GM18858 (cell line): ENCODE measurements around the gene SCN5A.

ENCODE experiments used
- ATAC-seq: cut with Tn5 transposase; IDR thresholded peaks from one replicate; pipeline ENCODE4 v1.9.1; 2021; ENCODE audit not compliant: unreplicated experiment

Gene SCN5A

GRCh38 chr3:38627956-38628355 is 21.5 kb downstream of the SCN5A start:
- ATAC-seq: no peak

DNA sequence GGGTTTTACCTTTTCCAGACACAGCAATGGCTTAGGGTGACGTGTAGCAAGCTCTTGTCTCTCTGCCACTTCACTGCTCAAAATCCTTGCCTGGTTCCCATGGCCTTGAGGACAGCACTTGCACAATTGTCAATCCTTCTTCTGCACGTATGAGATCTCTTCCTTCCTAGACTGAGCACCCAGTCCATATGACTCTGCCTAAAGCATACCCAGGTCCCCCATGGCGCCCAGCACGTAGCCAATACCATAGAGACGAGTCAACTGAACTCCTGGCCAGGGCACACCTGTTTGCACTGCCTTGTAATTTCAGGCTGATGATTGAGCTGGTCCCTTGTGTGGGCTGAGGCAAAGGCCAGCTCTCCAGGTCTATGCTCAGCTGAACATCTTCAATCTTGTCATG is 23.3 kb downstream of the SCN5A start:
- no peak for ATAC-seq

DNA sequence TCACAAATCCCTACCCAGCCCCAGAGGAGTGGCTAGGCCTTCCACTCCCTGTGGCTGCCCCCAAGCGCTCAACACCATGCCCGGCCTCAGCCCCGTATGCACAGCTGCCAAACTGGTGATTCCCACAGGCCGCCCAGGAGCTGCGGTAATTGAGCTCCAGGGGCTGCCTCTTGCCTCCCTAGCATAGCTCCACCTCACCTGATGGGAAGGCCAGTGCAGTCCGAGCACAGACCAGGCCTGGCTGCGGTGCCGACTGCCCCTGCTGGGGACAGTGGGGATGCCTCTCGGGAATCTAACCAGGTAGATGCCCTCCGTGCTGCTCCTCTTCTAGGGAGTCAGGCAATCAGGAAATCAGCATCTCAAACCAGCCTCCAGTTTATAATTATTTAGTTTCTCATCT is 25.9 kb downstream of the SCN5A start:
- ATAC-seq: no peak

DNA sequence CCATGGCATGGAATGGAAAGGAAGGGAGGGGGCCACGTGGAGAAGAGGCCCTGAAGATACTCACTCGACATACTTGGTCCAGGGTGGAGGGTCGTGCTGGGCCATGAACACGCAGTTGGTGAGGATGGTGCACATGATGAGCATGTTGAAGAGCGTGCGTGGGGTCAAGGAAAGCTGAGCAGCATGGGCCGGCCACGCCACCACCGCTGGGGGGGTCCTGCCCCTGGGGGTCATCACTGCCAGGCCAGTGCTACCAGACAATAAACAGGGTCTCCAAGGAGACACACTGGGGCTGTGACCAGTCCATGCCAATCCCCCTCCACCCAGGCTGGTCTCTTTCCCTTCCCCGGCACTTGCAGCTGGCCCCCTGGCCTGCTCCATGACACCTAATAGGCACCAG is 27.2 kb downstream of the SCN5A start:
- ATAC-seq: no peak

- no peak for ATAC-seq
These were observed 29.3 kb downstream of the SCN5A start for GRCh38 chr3:38620236-38620635.

DNA sequence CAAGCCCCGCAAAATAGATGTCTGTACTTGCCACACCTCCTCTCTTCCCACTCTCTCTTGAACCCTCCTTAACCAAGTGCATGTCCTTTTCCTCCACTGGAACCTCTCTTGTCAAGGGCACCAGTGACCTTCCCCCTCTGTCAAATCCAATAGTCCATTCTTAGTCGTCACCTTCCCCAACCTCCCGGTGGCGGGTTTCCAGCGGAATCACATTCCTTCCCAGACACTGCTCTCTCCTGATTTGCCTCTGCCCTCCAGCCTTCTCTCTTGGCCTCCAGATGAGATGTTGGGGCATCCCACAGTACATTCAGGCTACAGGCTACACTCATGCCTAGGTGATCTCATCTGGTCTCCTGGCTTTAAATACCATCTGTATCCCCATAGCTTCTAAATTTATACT is 31.1 kb downstream of the SCN5A start:
- ATAC-seq: no peak

GRCh38 chr3:38617586-38617985 is 31.9 kb downstream of the SCN5A start:
- no peak for ATAC-seq

DNA sequence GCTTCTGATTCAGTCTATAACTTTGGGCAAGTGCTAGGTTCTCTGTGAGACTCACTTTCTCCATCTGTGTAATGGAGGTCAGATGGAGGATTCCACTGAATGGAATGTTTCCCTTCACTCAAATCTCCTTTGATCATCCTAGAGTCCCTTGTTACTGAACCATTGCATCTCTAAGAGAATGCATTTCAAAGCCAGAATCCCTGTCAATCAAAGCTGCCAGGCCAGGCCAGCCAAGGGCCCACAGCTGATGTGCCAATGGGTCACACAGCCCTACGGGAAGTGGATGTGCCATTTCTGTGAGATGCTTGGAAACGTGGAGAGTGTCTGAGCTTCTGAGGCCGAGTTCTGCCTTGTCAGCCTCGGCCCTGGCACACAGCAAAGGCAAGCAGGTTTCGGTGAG is 32.4 kb downstream of the SCN5A start:
- ATAC-seq: no peak

DNA sequence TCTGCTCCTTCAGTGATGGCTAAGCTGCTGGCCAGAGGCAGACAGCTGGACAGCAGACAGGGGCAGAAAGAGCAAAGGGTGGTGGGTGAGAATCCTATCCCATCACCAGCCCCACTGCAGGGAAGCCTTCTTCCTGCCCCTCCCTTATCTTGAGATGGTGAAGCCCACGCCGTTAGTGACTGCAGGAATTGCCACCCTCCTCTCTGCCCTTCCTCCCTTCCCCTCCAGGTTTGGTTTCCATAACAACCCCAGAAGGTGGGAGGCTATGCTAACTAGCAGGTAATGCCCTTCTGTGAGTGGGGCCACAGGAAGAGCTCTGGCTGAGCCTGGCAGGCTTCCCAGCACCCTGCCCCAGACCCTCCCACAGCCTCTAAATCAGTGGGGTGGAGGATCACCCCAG is 32.8 kb downstream of the SCN5A start:
- no peak for ATAC-seq

GRCh38 chr3:38616111-38616510 is 33.4 kb downstream of the SCN5A start:
- ATAC-seq: no peak

DNA sequence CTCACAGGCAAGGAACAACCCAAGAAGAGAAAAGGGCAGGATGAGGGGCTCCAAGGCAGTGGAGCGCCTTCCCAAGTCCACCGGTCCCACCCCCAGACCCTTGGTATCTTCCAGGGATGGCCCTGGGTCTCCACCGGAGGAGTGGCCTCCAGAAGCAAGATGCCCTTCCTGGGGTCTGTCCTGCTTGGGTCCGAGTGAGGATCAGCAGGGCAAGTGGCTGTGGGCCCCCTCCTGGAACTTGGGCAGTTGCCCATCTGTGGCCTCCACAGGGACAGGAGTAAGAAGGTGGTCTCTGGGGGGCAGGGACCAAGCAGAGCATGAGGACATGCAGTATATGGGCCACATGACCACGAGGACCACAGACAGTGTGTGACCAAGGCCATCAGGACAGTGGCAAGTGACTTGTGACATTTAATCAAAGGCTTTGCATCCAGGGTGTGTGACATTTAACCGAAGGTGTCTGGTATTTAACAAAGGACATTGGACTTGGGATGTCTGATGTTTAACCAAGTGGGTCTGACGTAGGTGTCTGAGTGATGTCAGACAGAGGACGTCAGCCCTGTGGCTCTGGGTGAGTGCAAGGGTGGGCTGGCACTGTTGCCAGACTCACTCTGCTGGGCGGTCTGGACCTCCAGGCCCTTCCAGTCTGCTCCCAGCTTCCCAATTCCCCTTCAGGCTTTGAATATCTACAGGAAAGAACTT is 34.7 kb downstream of the SCN5A start:
- ATAC-seq: no peak

GRCh38 chr3:38614091-38614490 is 35.4 kb downstream of the SCN5A start:
- ATAC-seq: no peak

DNA sequence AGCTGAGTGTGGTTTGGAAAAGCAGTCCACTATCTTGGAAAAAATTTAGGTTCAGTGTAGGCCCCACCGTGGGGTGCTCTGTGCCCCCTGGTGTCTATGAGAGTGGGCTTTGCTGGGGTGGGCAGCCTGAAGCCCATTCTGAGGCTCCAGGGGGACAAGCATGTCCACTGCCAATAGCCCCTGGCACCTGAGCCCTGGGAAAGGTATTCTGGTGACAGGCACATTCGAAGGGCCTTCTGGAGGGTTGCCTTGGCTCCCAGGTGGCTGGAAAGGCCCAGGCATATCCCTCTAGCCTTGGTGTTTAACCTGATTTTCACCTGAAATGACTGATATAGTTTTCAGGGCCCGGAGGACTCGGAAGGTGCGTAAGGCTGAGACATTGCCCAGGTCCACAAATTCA is 36.1 kb downstream of the SCN5A start:
- ATAC-seq: no peak

- no peak for ATAC-seq
These were observed 37.6 kb downstream of the SCN5A start for GRCh38 chr3:38611866-38612265.

DNA sequence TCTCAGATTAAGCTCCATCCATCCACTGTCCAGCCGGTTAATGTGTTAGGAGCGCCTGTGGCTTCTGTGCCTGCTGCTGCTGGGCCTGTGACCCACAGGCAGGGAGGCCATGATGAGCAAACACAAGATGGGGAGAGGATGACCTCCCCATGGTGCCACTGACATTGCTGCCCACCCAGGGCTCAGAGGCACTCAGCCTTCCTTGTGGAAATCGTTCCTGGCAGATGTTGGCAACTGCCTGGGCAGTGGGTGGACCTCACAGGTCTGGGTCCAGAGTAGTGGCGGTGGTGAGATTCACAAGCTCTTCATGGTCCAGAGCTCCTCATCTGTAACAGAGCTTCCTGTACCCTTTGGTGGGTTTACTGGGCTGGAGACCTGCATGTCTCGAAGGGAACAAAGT is 38.6 kb downstream of the SCN5A start:
- no peak for ATAC-seq

DNA sequence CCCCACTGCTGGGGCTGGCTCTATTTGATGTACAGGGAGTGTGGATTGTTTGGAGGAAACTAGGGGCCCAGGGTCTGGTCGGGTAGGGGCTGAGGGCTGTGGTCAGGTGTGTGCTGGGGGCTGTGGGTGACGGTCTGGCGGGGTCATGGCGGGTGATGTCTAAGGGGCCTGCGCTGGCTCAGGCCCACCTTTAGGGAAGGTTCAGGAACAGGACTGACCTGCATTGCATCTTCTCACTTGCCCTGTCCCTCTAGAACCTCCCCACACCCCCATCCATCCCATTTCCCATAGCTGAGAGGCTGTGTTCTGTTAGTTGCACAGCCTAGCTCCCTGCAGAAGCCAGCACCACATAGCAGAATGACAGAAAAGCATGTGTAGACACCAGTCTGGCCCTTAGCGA is 39.1 kb downstream of the SCN5A start:
- no peak for ATAC-seq

DNA sequence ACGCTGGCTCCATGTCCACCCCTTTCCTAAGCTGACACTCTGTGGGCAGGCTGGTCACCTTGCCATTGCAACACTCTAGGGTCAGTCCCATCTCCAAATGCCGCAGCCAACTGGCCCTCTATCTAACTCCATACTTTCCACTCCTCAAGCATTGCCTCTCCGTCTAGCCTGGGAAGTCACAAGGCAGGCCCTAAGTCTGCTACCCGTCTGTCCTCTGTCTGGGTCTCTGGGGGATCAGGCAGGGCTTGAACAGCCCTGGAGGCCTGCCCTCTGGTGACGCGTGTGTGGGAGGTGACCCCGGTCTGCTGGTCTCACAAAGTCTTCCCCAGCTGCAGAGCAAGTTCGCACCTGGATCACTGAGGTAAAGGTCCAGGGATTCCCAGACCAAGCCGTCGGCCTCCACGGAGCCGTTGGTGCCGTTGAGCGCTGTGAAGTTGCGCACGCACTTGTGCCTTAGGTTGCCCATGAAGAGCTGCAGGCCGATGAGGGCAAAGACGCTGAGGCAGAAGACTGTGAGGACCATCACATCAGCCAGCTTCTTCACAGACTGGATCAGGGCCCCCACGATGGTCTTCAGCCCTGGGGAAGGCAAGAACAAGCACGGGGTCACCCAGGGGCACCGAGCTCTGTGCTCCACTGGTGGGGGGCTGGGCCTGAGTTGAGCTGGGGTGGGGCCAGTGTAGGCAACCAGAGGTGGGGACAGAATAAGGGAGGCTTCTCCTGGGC is 39.9 kb downstream of the SCN5A start:
- ATAC-seq: no peak

DNA sequence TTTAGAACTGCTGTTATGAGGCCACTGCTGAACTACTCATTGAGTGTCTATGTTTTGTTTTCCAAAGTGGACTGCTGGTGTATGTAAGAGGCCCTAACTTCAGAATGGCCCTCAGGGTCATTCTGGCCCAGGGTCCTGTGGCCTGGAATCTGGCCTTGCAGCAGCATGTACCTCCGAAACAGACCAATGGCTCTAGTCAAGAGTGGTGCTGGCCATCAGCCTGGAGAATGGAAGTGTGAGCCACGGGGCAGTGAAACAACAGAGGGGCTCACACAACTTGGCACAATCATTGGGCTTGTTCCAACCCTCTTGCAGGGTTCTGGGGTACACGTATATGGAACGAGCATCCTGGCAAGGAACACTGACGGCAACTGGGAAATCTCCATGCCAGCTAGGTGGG is 40.5 kb downstream of the SCN5A start:
- no peak for ATAC-seq

GRCh38 chr3:38608086-38608775 is 41.3 kb downstream of the SCN5A start:
- no peak for ATAC-seq

- ATAC-seq: no peak
These were observed 42.9 kb downstream of the SCN5A start for GRCh38 chr3:38606561-38606960.

DNA sequence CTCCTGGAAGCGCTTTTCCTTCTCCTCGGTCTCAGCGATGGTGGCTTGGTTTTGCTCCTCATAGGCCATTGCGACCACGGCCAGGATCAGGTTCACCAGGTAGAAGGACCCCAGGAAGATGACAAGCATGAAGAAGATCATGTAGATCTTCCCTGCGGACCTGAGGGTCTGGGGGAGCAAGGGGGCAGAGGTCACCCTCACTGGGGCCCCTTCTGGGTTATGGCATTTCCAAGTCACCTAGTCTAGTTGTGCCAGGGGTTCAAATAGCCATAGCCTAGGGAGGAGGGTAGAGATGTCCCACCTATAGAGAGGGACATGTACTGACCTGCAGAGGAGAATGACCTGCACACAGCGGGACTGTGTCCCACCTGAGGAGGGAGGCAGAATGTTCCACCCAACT is 43.5 kb downstream of the SCN5A start:
- no peak for ATAC-seq

DNA sequence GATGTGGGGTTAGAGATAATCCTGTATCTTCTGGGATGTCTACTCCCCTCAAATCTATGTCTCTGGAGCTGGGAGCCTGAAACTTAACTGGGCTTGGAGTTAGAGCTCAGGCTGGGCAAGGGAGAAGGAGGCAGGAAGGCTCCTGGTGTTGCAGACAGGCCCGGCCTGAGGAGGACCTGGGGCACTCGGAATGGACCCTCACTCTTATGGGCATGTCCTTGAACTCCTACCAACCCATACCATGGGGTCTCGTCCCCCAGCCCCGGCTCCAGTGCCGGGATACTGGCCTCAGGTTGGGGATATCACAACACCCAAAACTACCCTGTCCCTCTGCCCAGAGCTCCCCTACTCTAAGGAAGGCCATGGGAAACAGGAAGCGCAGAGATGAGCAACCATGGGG is 45.2 kb downstream of the SCN5A start:
- ATAC-seq: no peak
